Lower lobe of right lung (tissue), 2 donors: ENCODE data around the gene TUBA3D. TPM values are rescaled to one million over a fixed set of nuclear protein-coding genes. Genes with fewer than 3 reads are reported as not detected.
"Not testable (repeated sequence)": the region's sequence is repeated elsewhere in the genome, so short reads cannot be mapped to it uniquely, and the experiment has no call there.

Experiments used
- ATAC-seq, 2 donors: fragments of 200-7000 bp; cut with Tn5 transposase; one replicate each; pipeline ENCODE4 v1.9.1; 2020 to 2022; ENCODE audit warnings: mild to moderate bottlenecking in 2 of 2, moderate library complexity in 2 of 2
- DNase-seq: peaks from one replicate; pipeline ENCODE4 v3.0.0-alpha.2; 2020
- H3K27ac ChIP-seq: fragments of 200-600 bp; one replicate; pipeline ENCODE4 v1.8.0; 2022
- H3K27me3 ChIP-seq: fragments of 200-600 bp; one replicate; pipeline ENCODE4 v1.8.0; 2022; ENCODE audit warnings: low read depth
- H3K36me3 ChIP-seq: fragments of 200-600 bp; one replicate; pipeline ENCODE4 v1.8.0; 2022; ENCODE audit warnings: mild to moderate bottlenecking
- H3K4me1 ChIP-seq: fragments of 200-600 bp; one replicate; pipeline ENCODE4 v1.8.0; 2022
- H3K4me3 ChIP-seq: fragments of 200-600 bp; one replicate; pipeline ENCODE4 v1.8.0; 2022; ENCODE audit warnings: mild to moderate bottlenecking
- H3K9me3 ChIP-seq: fragments of 200-600 bp; one replicate; pipeline ENCODE4 v1.8.0; 2022
- intact Hi-C: fragments of 100-400 bp; cut with DNase I; formaldehyde crosslinking; loops from one replicate; pipeline ENCODE4 v1.11.0; 2022
- total RNA-seq: library from RNA; stranded (reverse); fragmentation: NEBNext Ultra II Directional; extraction: Animal tissue kit (Norgen Biotek cat#: 25700); gene quantifications from one replicate; pipeline ENCODE4 v1.2.1, GENCODE V29; 2021
- TF ChIP-seq, protein P1 (sequence below): fragments of 200-600 bp; IDR thresholded peaks from one replicate; pipeline ENCODE4 v1.8.0; 2022; ENCODE audit warnings: antibody characterized with exemption, mild to moderate bottlenecking
- donor health status: DM: no; HTN: yes; CAD: no; lungs with severe emphysema.

Gene TUBA3D
- total RNA-seq, 1 donor from 2014 or later = not detected

DNA sequence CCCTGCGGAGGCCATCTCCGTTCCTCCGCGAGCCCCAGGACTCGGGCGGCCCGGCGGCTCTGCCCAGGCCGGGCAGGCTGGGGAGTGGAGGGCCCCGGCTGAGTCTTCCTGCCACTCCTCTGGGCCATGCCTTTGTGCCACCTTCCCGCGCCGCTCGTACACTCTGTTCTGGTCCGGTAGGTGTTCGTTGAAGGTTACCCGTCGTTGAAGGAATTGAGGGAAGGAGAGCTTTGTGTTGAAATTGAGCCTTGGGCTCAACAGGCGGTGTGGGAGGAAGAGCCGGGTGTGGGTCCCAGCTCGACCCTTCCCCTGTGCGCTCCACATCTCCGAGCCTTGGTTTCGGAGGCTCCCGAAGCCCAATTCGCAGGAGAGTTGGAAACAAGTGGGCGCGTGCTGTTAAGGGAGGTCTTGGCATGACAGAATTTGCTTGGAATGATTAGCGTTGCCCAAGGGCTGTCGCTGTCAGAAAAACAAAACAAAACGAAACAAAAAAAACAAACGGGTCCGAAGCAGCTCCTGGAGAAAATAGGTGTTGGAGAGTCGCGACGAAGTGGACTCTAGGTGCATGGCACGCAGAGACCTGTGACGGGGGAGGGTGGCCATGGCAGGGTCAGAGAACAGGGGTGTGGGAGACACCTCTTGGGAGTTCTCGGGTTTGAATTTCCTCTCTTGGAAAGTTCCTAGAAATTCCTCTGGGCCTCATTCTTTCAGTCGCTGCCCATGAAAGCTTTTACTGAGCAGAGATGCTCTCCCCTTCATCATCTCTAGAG is 17.5 kb downstream of the TUBA3D start:
- Histone ChIP-seq H3K36me3 (peaks cover 6% of the 10 kb centered on the region), H3K4me1 (peaks cover 23% of the 10 kb centered on the region), H3K27ac (peak overlapping the region; percentile 89), H3K27me3 (no peaks in the 10 kb centered on the region), H3K4me3 (peak overlapping the region; percentile 78), H3K9me3 (no peaks in the 10 kb centered on the region)
- TF ChIP-seq, protein P1, sequence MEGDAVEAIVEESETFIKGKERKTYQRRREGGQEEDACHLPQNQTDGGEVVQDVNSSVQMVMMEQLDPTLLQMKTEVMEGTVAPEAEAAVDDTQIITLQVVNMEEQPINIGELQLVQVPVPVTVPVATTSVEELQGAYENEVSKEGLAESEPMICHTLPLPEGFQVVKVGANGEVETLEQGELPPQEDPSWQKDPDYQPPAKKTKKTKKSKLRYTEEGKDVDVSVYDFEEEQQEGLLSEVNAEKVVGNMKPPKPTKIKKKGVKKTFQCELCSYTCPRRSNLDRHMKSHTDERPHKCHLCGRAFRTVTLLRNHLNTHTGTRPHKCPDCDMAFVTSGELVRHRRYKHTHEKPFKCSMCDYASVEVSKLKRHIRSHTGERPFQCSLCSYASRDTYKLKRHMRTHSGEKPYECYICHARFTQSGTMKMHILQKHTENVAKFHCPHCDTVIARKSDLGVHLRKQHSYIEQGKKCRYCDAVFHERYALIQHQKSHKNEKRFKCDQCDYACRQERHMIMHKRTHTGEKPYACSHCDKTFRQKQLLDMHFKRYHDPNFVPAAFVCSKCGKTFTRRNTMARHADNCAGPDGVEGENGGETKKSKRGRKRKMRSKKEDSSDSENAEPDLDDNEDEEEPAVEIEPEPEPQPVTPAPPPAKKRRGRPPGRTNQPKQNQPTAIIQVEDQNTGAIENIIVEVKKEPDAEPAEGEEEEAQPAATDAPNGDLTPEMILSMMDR = no peak
- intact Hi-C loops = no loop called here
- no peak for DNase-seq
- peak; percentile 40 to 55 for ATAC-seq

DNA sequence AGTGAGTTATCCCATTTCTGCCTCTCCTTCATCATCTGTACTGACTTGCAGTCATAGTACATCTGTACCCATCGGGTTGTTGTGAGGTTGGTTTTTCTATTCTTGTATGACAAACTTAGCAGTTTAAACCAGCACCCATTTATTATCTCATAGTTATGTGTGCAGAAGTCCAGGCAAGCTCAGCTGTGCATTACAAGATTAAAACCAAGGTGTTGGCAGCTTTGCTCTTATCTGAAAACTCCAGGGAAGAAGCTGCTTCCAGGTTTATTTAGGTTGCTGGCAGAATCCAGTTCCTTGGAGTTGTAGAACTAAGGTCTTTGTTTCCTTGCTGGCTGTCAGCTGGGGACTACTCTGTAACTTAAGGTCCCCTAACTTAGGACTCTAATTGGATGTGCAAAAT is 19.6 kb downstream of the TUBA3D start:
- H3K4me1 ChIP-seq = peaks cover 23% of the 10 kb centered on the region
- not testable (repeated sequence) for DNase-seq

DNA sequence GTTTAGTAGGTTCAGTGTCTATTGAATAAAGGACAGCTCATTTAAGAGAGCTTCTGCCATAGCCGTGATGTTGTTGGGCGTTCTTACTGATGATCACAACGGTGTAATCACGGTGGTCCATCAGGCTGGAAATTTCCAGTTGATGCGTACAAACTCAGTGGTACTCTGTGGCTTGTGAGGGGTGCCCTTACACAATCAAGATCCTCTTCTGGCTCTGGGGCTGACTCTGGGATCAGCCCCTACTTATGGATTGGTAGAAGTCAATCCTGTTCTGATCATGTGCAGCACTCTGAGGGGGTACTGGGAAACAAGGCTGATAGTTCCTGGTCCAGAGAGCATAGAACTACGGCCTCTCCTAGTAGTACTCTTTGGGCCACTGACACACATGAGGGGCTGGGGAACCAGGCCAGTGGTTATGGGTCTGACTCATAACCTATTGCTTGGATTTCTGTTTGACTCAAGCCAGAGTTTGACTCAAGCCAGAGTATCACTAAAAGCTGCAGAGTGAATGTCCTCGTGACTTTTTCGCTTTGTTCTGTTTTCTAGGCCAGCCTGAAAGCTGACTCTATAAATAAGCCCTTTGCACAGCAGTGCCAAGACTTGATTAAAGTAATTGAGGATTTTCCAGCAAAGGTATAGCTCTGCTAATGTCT is 22.5 kb downstream of the TUBA3D start:
- DNase-seq, H3K27me3 ChIP-seq, H3K27ac ChIP-seq, intact Hi-C loops, H3K9me3 ChIP-seq, ATAC-seq, H3K4me3 ChIP-seq: not testable (repeated sequence)
- Histone ChIP-seq H3K36me3 (peaks cover 49% of the 10 kb centered on the region), H3K4me1 (peaks cover 14% of the 10 kb centered on the region)

More for the DNA sequence above, 19.6 kb downstream of the TUBA3D start:
- intact Hi-C loops, ATAC-seq, H3K4me3 ChIP-seq, H3K27me3 ChIP-seq, H3K9me3 ChIP-seq, H3K27ac ChIP-seq: not testable (repeated sequence)
- H3K36me3 ChIP-seq = peaks cover 24% of the 10 kb centered on the region

DNA sequence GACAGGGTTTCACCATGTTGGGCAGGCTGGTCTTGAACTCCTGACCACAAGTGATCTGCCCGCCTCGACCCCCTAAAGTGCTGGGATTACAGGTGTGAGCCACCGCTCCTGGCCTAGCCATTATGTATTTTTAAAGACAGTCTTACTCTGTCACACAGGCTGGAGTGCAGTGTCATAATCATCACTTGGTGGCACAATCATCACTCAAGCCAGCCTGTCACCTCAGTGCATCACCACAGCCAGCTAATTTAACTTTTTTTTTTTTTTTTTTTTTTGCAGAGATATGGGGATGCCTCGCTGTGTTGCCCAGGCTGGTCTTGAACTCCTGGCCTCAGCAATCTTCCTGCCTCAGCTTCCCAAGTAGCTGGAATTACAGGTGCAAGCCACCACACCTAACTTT is 27.7 kb downstream of the TUBA3D start:
- DNase-seq, H3K4me3 ChIP-seq, intact Hi-C loops, ATAC-seq, H3K27me3 ChIP-seq, H3K4me1 ChIP-seq, H3K27ac ChIP-seq, H3K9me3 ChIP-seq: not testable (repeated sequence)
- H3K36me3 ChIP-seq = peaks cover 84% of the 10 kb centered on the region

DNA sequence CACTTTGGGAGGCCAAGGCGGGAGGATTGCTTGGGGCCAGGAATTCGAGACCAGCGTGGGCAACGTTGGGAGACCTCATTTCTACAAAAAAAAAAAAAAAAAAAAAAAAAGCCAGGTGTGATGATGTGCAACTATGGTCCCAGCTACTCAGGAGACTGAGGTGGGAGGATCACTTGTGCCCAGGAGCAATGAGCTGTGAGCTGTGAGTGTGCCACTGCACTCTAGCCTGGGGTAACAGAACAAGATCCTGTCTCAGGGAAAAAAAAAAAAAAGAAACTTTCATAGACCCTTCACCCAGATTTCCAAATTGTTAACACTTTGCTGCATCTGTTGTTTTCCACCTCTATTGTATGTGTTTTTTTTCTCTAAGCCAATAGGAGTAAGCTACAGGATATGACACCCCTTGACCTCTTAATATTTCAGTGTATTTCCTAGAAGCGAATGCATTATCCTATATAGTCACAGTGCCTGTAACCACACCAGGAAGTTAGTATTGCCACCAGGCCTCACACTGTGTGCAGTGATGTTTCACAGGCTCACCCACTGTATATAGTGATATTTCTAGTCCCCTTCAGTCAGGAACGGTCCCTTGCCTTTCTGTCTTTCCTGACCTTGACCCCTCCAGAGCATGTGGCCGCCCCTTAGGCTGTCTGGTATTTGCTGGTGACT is 28.3 kb downstream of the TUBA3D start:
- DNase-seq, intact Hi-C loops, H3K27ac ChIP-seq, H3K4me3 ChIP-seq, ATAC-seq, H3K4me1 ChIP-seq, H3K27me3 ChIP-seq, H3K9me3 ChIP-seq: not testable (repeated sequence)
- H3K36me3 ChIP-seq = peaks cover 84% of the 10 kb centered on the region

DNA sequence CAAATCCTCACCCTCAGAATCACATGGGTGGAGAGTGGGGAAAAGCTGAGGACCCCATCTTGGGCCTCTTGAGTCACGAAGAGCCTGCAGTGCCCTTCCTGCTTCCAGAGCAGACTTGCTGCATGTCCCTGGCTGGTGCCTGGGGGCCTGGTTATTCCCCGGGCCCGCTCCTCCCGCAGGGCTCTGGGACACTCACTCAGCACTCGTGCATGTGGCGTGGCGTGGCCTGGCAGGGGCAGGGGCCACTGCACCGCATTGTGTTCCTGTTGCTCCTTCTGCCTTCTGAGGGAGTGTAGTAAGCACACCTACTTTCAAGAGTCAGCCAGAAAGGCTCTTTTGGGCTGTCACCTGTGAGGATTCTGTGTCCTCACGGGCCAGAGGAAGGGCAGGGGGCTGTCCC is 33.7 kb downstream of the TUBA3D start:
- H3K4me3 ChIP-seq = no peak overlapping the region
- DNase-seq (no peak), ATAC-seq (no peak)
- H3K36me3 ChIP-seq = peaks cover 72% of the 10 kb centered on the region
- no peaks in the 10 kb centered on the region for H3K27me3 ChIP-seq
- H3K4me1 ChIP-seq = no peaks in the 10 kb centered on the region
- no peak overlapping the region for H3K27ac ChIP-seq
- intact Hi-C loops = no loop called here
- TF ChIP-seq, protein P1 = no peak
- H3K9me3 ChIP-seq = no peaks in the 10 kb centered on the region

DNA sequence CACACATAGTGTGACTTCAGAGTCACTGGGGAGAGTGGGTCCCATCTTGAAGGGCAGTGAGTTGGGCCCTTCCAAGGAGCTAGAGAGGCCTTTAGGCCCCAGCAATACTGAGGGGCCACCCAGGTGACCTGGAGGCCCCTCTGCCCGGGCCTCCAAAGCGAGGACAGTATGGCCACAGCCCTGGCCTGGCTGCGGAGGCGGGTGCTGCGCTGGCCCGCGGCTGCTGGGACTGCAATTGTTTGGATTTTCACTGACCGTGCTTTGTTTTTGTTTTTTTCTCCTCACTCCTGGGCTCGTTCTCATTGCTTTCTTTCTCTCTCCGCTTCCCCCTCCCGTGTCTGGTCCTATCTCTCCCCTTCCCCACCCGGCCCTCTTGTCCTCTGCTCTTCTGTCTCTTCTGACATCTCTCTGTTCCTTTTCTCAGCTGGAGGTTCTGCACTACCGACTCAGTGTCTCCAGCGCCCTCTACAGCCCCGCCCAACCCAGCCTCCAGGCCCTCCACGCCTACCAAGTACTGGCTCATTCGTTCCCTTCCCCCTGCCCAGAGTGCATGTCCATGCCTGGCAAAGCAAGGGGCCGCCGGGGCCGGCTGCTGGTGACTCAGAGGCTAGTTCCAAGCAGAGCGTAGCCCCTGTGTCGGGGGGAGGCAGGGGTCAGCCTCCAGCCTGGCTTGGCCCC is 35.5 kb downstream of the TUBA3D start:
- H3K27me3 ChIP-seq, H3K4me1 ChIP-seq, DNase-seq, ATAC-seq, H3K9me3 ChIP-seq, H3K4me3 ChIP-seq, H3K27ac ChIP-seq, intact Hi-C loops: not testable (repeated sequence)
- H3K36me3 ChIP-seq = peaks cover 58% of the 10 kb centered on the region

DNA sequence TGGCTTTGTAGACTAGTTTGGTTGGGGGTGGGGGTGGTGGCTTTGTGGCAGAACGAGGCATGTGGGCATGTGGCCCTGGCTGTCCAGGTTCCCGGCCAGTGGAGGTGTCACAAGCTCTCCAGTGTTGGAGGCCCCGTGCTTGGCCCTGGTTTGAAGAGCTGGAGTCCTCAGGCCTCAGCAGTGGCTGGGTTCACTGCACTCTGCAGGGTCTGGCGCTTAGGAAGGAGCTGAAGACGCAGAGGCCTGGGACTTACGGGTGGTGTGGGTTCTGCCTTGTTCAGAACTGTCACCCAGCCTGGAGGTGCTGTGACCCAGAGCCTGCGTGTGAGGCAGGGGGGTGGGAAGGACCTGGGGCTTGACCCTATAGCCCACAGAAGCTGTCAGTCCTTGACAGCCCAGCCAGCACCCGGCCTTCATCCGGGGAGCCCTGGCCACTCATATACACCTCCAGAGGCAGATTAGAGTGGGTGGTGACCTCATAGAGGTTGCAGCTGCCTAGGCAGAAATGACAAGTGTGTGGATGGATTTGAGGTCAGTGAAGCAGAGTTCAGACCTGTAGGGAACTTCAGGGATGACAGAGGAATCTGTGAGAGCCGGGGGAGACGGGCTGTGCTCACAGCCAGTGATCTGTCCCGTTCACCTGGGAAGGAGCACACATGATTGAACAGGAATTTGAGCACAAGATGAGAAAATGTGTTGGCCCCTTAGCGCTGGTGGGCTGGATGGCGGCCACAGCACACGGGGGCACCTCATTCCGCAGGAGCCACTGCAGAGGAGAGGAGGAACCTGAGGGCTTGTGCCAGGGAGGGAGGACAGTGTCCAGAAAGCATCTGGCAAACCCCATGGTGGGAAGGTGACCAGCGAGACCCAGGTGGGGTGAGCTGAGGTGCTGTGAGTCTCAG is 36.3 kb downstream of the TUBA3D start:
- DNase-seq, ATAC-seq, H3K9me3 ChIP-seq, intact Hi-C loops, H3K27me3 ChIP-seq, H3K27ac ChIP-seq, H3K4me3 ChIP-seq, H3K4me1 ChIP-seq: not testable (repeated sequence)
- H3K36me3 ChIP-seq = peaks cover 51% of the 10 kb centered on the region

DNA sequence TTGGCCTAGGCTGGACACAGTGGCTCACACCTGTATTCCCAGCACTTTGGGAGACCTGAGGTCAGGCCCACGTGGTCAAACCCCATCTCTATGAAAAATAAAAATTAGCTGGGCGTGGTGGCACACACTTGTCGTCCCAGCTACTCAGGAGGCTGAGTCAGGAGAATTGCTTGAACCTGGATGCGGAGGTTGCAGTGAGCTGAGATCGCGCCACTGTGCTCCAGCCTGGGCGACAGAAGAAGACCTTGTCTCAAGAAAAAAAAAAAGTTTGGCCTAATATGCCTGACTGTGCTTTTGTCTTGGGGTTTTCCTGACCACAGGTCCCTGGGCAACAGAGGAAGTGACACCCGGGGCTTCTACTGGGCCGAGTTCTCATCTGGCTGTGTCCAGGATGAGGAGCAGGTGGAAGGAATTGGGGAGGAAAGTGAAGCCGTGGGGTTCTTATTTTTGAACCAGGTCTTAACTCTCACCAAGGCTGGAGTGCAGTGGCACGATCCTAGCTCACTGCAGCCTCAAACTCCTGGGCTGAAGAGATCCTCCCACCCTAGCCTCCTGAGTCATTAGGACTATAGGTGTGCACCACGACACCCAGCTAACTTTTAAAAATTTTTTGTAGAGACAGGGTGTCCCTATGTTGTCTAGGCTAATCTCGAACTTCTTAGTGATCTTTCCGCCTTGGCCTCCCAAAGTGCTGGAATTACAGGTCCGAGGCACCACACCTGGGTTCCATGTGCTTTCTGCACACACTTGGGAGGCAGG is 38.7 kb downstream of the TUBA3D start:
- DNase-seq, intact Hi-C loops, H3K9me3 ChIP-seq, H3K27me3 ChIP-seq, H3K4me1 ChIP-seq, H3K27ac ChIP-seq, ATAC-seq, H3K4me3 ChIP-seq: not testable (repeated sequence)
- H3K36me3 ChIP-seq = peaks cover 51% of the 10 kb centered on the region

DNA sequence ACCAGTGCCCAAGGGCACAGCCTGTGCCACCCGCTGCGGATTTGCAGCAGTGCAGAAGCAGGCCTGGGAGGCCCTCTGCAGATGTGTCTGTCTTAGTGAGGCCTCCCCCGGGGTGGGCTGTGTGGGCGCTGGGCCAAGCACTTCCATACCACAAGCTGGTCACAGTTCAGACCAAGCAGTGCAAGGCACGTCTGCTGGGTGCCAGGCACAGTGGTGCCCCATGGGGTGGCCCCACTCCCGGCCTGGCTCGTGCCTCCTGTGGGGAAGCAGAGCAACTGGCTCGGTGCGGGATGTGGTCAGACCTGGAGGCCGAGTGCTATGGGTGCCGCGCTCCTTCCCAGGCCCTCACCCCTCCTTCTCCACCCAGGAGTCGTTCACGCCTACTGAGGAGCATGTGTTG is 39.3 kb downstream of the TUBA3D start:
- H3K27me3 ChIP-seq, H3K27ac ChIP-seq, DNase-seq, H3K4me1 ChIP-seq, H3K4me3 ChIP-seq, intact Hi-C loops, H3K9me3 ChIP-seq, ATAC-seq: not testable (repeated sequence)
- peaks cover 51% of the 10 kb centered on the region for H3K36me3 ChIP-seq
